Stimulated activated CD4-positive, alpha-beta T cell treated with anti-CD3 and anti-CD28 coated beads, Interleukin-4, amount 100 ng/mL, for 24 hours (primary cell): Measurements from ENCODE around the gene UBXN4.
A peak's percentile ranks its signal among the peaks of the same experiment; 100 is the strongest.
"Not testable (repeated sequence)": the region's sequence is repeated elsewhere in the genome, so short reads cannot be mapped to it uniquely, and the experiment has no call there.

ENCODE experiments used
- DNase-seq: peaks from one replicate; pipeline ENCODE4 v3.0.0-alpha.2; 2020

The UBXN4 gene, protein sequence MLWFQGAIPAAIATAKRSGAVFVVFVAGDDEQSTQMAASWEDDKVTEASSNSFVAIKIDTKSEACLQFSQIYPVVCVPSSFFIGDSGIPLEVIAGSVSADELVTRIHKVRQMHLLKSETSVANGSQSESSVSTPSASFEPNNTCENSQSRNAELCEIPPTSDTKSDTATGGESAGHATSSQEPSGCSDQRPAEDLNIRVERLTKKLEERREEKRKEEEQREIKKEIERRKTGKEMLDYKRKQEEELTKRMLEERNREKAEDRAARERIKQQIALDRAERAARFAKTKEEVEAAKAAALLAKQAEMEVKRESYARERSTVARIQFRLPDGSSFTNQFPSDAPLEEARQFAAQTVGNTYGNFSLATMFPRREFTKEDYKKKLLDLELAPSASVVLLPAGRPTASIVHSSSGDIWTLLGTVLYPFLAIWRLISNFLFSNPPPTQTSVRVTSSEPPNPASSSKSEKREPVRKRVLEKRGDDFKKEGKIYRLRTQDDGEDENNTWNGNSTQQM

DNA sequence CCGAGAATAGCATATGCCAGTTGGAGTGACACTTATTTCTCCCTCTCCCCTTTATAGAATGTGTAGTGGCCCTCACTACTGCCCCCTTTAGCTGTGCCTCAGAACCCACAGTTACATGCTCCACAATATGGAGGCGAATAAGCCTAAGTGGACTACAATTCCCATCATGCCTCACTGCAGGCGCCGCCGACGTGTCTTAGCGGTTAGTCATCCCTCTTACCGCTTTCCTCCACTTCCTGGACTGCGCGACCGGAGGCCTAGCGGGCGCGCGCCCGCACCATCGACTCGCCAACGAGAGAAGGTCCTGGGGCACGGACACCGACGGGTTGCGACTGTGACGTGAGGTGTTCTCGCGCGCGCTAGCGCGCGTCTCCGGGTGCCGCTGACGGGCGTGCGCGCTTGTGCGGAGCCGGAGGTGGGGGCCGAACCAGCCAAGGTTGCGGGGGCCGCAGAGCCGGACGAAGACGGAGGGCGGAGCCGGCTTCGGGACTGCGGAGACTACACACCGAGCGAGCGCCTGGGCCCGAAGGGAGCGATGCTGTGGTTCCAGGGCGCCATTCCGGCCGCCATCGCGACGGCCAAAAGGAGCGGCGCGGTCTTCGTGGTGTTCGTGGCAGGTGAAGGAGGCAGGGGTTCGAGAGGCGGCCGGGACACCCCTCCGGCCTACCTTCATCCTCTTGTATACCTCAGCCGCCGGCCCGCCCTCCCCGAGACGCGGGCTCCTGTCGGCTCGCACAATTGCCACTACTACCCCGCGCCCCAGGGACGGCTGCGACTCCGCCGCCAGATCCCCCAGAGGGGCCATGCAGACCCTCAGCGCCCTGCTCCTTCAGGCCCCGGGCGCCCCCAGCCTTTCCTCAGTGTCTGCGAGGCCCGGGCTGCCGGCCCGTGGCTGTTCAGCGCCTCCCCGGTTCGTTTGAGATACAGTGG lies at the start of gene UBXN4:
Gene UBXN4, plus strand, starts transcription at position 461 of the 930 bp plus-strand sequence. Its CDS starts 75 bp downstream, at position 536.
- peak; percentile 95 for DNase-seq

DNA sequence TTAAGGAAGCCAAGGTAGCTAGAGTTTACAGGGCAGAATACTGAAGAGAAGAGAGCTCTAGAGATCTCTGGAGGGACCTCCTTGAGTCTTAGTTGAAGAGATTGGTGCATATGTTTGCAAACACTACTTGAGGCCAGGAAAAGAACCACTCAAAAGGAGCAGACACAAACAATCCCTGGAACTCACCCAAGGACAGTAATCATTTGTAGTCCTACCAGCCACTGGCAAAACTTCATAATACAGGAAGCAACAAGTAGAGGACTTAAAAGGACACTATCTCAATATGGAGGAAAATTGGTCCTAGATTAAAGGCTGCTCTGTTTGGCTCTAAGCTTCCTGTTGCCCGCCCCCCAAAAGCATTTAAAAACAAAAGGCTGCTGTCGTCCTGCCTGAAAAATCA lies 46.9 kb upstream of the UBXN4 start:
- DNase-seq = no peak

DNA sequence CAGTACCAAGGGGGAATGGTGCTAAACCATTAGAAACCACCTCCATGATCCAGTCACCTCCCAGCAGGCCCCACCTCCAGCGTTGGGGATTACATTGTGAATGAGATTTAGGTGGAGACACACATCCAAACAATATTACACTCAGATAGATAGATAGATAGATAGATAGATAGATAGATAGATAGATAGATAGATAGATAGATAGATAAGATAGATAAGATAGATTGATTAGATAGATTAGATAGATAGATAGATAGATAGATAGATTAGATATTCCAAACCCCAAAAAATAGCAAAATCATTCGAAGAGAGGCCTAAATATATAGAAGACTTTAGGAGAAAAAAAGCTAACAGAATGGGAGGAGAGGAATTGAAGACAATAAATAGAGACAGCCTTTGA lies 42.8 kb upstream of the UBXN4 start:
- DNase-seq = no peak

DNA sequence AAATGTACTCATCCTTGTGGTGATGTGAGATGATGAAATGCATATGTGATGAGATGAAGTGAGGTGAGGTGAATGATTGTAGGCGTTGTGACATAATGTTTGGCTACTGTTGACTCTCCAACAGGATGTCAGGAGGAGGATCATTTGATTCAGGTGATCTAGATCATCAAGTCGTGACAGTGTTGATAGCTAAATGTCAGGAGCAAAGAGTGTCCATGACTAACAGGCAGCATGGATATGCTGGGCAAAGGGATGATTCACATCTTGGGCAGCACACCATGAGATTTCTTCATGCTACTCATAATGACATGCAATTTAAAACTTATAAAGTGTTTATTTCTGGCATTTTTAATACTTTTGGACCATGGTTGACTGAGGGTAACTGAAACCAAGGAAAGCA lies 40.2 kb upstream of the UBXN4 start:
- no peak for DNase-seq

DNA sequence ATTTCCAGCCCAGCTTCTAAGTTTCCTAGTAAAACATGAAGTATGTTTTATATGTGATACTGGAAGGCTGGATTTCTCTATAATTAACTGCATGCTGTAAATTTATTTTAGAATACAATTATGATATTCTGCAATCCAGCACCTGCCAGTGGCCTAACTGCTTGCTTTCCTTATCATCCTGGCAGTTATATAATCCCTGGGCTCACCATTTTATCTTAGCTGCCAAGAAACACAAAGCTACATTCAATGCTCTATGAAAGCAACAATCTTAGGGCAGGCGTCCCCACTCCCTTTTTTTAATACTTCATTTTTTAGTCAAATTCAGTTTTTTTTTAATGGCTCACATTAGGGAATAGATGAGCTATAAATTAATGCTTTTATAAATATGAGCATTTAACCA lies 38.4 kb upstream of the UBXN4 start:
- DNase-seq = no peak

DNA sequence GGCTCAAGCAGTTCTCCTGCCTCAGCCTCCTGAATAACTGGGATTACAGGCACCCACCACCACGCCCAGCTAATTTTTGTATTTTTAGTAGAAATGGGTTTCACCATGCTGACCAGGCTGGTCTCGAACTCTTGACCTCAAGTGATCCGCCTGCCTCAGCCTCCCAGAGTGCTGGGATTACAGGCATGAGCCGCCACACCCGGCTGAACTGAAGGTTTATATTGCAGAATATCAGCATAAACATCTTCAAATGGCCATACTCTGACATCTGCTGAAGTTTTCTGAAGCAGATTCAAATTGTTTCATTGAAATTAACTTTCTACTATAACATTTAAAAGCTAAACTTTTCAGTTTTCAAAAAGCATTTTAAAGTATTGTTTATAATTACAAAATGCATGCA lies 37.6 kb upstream of the UBXN4 start:
- DNase-seq = not testable (repeated sequence)

DNA sequence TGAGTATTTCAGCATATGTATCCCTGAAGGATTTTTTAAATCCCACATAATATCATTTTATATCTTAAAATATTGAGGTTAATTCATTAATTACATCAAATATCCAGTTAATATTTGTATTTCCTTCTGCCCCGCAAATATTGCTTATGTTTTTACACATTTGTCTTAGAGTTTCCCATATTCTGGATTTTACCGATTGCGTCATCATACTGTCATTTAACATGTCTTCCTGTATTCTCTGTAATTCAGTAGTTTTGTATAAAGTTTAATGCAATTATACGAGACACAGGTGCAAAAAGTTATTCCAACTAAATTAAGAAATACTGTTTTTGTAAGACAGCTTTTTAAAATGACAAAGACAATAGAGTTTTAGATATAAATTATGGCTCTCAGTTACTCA lies 33.5 kb upstream of the UBXN4 start:
- DNase-seq = no peak

DNA sequence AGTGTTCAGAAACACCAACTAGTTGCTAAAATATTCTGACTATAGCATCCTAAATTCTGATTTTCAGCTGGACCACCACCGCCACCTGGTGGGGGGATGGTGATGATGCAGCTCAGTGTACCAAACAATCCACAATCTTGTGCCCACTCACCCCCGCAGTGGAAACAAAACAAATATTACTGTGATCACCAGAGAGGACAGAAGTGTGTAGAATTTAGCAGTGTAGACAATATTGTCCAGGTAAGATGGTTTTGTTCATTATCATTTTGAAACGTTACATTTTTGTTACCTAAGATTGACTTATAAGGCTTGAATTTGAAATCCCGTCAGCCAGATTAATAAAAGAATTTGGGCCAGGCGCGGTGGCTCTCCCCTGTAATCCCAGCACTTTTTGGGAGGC lies 31.7 kb upstream of the UBXN4 start:
- peak; percentile 74 for DNase-seq

DNA sequence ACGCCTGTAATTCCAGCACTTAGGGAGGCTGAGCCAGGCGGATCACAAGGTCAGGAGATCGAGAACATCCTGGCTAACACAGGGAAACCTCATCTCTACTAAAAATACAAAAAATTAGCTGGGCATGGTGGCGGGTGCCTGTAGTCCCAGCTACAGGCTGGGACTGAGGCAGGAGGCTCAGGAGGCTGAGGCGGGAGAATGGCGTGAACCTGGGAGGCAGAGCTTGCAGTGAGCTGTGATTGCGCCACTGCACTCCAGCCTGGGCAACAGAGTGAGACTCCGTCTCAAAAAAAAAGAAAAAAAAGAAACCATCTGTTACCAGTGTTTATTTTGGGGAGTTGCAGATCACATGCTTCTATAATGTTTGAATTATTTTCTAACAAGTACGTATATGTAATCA lies 26.6 kb upstream of the UBXN4 start:
- DNase-seq = not testable (repeated sequence)

DNA sequence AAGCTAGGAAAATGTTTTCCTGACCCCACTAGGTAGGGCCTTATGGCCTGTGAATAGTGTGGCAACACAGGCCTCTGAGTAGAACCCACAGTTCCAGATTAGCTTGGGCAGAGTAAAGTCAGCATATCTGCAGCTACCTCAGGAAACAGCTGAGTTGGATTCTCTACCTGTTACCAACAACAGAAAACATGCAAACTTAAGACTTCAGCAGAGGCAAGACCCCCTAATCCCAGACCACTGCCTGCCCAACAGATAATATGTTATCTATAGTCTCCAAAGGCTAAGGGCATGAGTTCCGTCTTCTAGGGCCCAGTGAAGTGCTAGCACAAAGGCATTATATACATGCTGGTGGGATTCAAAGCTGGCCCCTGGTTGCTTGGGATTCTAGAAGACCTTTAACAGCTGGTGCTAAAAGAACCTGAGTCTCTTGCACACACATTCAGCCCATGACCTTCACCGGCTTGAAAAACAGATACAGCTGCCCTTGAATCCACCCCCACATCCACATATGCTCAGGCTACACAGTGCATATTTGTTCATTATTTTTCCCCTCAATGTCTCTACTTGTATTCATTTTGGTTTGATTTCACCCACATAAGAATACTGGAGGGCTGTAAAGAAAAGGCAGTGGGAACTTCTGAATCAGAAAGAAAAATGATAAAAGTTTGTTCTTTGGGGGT lies 13.5 kb upstream of the UBXN4 start:
- DNase-seq = no peak

DNA sequence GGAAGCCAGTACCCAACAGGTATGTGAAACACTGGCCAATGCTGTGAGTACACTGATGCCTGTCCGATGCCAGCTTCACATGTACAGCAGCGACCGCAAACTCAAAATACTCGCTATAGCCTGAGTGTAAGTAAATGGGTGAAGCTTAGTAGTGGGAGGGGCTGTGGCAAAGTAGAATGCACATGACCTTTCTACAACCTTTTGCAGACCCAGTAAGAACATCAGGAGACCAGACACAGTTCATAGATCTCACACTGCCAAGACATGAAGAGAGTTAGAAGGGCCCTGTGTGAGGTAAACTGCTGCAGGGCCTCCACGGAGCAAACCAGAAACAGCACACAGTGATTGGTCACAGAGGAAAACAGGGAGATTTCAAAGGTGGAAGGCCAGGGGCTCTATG lies 9.1 kb upstream of the UBXN4 start:
- no peak for DNase-seq

DNA sequence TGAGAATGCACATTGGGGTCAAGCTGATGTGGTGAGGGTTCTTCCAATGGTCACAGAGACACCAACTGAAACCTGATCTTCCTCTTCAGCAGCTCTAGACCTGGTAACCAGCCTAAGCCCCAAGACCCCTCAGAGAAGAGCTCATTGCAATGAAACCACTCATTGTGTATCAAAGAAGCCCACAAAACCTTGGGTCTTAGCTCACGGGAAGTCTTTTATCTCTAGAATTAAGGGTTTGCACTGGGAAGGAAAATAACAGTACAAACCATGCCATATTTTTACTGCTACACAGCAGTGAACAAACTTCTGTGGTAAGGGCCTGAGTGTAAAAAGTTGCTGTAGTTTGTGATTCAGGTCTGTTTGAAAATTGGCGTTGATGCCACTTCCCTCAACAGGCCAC lies 8.6 kb upstream of the UBXN4 start:
- no peak for DNase-seq

DNA sequence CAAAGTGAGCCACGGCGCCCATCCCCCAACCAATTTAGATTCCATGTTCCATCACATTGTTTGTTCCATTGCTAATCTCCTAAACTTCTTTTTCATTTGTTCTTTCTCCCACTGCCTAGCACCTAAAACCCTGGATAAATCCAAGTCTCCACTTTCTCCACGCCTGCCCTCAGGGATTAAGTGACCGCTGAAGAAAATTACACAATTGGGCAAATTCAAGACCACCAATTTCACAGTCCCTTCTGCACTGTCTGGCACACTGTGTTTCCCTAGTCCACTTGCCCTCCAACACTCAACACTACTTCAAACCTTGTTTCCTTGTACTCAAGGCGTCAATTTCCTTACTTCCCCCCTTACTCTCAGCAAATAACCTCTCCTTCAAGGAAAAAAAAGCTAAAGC lies 5.1 kb upstream of the UBXN4 start:
- DNase-seq = no peak

DNA sequence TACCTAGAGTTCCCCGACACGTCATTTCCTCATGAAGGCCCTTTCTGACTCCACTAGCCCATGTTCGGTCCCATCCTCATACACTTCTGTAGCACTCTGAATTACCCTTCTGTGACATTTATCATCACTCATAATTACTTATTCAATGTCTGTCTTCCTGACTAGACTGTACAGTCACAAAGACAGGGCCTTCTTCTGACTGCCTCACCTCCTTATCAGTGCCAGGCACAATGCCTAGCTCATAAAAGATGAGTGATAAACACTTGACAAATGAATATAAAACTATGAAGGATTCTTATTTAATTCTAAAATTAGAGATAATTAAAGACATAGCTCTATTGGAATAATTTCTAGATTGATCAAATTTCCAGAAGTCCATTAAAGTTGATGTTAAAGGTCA lies 1.4 kb upstream of the UBXN4 start:
- DNase-seq = no peak

DNA sequence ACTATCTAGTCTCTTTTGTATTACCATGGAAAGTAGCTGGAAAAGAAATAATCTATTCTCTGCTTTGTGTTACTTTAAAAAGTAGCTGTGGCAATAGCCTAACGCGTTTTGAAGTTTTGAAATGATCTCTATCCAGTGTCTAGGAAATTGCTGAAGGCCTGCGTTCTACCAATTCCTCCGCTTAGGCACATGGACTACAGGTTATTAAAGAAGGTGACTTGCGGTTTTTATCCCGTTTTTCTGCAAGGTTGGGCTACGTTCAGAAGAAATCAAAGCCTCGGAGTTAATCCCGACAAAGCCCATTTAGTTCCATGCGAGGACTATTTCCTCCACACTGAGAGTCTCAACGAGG lies 636 bp upstream of the UBXN4 start:
- no peak for DNase-seq

DNA sequence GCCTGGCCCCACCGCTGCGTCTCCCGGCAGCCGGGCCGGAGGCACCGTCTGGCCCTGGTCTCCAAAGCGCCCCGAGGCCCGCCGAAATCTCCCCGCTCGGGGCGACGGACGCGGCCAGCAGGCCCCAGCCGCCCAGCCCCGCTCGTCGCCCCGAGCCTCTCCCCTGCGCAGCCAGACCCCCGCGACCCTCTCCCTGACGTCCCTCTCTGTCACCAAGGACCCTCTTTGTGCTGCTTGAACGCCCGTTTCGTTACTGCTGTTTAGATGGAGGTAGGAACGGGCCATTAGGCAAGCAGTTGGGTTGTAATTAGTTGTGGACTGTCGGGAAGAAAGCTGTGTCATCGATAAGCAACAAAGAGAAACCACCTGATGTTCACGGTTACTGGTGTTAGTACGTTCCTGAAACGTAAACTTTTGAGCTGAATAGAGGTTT lies 686 bp downstream of the UBXN4 start:
- peak; percentile 38 for DNase-seq

DNA sequence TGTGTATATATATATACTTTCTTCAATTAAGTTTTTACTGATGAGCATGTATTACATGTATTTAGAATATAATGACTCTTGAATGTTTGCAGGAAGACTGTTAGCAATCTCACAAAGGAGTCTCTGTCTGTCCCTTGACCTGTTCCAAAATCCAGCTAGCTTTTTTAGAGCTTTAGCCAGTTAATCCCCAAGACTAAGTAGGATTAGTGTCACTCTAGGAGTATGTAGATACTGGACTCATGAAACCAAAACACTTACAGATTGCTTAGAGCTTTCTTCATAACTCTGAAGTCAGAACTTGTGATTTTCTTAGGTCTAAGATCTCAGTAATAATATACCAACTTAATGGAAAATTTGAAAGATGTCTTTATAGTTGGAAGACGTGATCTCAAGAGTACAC lies 2.2 kb downstream of the UBXN4 start:
- DNase-seq = no peak

DNA sequence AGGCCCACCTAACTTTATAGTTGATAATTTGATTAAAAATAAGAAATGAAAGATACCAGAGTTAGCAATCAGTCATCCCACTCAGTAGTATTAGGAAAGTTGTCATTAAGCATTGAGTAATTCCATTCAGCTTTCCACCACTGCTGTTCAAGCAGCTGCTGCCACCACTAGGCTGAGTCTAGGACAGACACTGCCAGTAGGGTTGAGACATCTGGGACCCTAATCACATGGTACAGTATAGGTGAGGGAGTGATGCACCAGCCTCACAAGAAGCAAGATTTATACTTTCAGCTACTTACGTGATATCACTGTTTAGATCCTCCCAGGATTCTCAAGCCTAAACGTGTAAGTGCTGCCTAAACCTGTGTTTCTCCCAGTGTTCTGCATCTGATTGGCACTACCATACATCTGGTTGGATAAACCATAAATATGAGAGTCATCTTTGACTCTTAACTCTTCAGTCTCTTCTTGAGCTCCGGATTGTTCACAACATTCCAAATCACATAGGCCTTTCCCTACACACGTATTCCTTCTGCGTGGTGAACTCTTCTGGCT lies 3.2 kb downstream of the UBXN4 start:
- DNase-seq = peak; percentile 24

DNA sequence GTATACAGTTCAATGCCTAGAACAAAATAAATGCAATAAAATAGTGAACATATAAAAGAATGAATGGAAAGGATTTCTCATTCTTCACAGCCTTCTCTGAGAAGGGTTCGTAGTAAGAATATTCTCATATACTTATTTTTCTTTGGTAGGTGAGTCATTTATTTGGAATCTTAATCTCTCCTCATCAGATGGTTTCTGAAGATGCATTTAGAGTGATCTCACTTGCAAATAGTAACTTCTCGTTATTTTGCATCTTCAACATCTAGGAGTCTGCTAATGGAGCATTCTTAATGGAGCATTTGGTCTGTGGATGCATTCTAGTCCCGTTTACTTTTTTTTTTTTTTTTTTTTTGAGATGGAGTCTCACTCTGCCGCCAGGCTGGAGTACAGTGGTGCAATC lies 3.9 kb downstream of the UBXN4 start:
- no peak for DNase-seq

DNA sequence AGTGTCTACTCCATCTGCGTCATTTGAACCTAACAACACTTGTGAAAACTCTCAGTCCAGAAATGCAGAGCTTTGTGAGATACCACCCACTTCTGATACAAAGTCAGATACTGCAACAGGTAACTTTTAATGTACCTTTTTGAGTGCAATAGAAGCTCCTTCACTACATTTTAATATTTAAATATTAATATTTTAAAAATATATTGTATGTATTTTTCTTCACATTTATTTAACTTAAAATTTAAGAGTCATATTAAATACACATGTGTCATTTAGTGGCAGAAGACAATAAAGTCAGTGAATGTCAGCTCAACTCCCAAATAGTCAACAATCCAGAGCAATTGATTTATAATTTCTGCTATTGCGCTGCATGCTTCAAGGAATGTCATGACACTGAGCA lies 13.9 kb downstream of the UBXN4 start:
- no peak for DNase-seq

DNA sequence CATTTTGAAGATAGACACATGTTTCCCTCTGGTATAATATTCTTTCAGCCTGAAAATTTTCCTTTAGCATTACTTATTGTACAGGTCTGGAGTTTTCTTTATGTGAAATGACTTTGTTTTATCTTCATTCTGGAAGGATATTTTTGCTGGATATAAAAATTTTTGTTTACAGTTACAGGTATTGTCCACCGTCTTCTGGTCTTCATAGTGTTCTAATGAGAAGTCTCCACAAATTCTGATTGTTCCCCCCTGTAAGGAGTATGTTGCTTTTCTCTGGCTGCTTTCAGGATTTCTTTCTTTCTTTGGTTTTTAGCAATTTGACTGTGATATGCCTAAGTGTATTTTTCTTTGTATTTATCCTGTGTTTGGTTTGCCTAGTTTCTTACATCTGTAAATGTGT lies 15.0 kb downstream of the UBXN4 start:
- no peak for DNase-seq

DNA sequence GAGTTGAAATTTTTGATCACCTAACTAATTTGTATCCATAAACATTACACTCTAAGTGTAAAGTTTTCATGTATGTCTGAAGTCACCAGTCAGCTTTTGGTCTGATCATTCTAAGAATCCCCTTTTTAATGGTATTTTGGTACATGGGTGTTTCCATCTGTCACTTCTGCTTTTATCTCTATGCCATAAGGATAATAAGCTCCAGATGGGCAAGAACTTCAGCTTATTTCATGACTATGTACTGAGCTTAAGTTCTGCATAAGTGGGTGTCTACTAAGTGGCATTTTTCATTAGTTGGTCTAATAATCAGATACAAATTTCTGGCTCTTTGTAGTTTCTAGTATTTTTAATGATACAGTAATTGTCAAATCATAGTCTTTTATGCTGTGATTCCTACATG lies 20.4 kb downstream of the UBXN4 start:
- DNase-seq = no peak

DNA sequence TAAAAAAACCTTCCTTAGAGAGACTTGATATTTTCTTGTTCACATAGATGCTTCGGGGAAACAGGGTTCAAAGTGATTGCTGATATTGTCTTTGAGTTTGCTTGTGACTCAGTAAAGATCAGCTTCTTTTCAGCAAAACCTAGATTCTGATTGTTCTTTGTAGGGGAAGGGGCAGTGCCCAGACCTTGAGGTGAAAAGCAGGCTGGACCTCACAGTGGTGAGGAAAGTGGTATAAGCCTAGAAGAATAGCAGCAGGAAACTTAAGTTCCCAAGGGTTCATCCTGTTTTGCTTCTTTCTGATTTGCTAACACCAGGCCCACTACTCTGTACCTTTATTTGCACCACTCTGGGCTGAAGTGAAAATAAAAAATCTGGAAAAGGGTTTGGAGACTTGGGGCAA lies 20.9 kb downstream of the UBXN4 start:
- no peak for DNase-seq
